Mammary microvascular endothelial cell (primary cell): ENCODE results near the gene TTC31. TPM values are rescaled to one million over a fixed set of nuclear protein-coding genes. Genes with fewer than 3 reads are reported as not detected.

Experiments
- total RNA-seq: library from RNA; depleted of rRNA; stranded (reverse); fragments of >200 nt; gene quantifications from 2 replicates; pipeline ENCODE4 v1.2.3, GENCODE V29; 2015

Gene TTC31
- total RNA-seq: 15.8 and 22.0 TPM in 2 replicates

DNA sequence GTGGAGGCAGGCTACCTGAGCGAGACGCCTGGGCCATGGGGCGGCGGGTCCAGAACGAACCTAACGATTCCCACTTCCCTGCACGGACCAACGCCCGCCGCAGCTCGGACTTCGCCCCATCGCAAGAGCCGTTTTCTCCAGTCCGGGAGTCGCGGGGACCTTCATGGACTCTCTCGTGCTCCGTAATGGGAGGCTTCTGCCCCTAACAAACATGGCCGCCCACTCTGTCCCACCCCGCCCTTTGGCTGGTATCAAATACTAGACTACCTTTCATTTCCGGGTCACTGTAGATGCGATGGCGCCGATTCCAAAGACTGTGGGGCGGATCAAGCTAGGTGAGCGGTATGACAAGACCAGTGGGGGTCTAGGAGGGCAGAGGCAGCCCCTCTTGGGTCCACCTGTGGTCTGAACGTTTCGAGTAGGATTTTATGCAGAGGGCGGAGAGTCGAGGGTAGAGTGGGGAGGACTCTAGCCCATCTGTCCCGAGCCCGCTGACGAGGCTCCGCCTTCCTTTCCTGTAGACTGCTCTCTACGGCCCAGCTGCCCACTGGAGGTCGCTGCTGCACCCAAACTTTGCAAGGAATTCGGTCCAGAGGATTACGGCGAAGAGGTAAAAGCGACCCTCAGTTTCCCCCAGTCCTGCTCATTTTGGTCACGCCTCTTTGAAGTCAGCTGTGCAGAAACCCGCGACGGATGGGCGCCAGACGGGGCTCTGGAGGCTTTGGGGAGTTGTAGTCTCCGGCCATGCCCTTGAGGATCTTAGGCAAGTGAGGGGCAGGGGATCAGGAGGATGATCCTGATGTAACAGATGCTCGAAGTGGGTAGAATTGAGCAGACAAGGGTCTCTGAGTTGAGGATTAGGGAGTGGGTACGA, at the start of gene TTC31, which contains the start of gene CCDC142:
Gene TTC31 (plus strand): TSS at position 281 of the 874 bp plus-strand sequence. CDS start 15 bp downstream, at position 296.
Gene CCDC142 (minus strand): TSS at position 198 of the 874 bp plus-strand sequence. CDS start 161 bp downstream, at position 37.

GRCh38 chr2:74441690-74442482, 41.0 kb upstream of the TTC31 start, which contains the start of gene RTKN:
TSS of gene RTKN (minus strand) at chr2:74441937. CDS start at chr2:74441816, 121 bp downstream.

DNA sequence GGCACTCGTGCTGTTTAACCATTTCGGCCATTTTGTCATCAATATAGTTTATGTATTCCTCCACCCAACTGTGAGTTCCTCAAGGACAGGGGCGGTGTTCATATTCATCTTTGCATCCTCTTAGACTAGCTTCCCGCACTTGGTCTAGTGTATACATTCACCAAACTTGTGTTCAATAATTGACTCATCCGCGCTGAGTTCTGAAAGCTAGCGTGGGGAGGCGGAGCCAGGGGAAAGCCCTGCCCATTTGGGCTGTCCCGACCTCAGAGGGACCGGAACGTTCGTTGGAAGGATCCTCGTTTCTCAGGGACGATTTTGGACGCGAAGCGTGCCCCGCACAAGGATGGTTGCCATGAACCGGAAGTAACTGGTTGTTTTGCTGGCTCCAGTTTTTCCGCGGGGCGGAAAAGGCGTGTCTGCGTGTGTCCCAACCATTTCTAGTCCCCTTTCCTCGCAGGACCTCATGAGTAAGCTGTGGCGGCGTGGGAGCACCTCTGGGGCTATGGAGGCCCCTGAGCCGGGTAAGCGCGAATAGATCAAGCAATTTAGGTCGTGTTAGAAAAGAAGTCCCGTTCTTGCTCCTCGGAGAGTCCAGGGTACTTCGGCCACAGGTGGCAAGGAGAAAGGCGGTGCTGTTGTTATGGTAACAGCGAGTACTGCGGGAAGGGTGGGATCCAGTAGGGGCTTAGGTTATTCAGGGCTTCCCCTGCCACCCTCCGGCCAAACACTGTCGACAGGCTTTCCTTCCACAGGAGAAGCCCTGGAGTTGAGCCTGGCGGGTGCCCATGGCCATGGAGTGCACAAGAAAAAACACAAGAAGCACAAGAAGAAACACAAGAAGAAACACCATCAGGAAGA, 28.0 kb upstream of the TTC31 start, which contains the start of gene INO80B:
Gene INO80B (plus strand): TSS at position 434 of the 858 bp plus-strand sequence. CDS start 30 bp downstream, at position 464.

DNA sequence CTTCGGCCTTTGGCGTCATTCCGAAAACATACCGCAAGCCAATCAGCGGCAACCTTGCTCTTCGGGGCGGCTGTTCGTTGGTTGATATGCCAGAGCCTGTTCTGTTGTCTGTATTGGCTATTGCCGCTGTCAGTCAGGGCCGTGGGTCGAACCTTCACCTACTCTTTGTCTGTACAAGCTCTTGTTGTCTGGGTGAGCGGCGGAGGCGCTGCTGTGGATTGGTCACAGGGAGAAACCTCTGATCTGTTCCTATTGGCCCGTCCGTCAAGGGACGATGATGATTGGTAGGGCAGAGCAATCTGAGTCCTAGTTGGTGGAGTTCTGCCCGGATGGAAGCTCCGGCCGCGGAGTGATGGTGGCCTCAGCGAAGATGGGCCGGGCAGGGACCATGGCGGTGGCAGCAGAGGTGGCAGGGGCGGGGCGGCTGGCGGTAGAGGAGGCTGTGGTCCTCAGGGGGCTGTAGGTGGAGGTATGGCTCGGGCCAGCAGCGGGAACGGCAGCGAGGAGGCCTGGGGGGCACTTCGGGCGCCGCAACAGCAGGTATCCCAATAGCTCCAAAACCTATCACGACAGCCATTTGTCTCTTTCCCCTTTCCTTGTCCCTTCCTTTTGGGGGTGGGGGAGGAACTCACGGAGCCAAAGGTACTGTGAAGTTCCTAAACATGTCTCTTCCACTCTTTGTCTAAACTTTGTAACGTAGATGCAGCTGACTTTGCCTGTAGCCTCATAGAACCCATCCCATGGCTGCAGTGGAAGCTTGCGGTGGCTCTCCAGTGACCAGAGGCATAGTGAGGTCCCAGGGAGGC, 24.5 kb upstream of the TTC31 start, which contains the start of gene WBP1:
Gene WBP1 (plus strand): TSS at position 307 of the 806 bp plus-strand sequence. CDS start 165 bp downstream, at position 472.

DNA sequence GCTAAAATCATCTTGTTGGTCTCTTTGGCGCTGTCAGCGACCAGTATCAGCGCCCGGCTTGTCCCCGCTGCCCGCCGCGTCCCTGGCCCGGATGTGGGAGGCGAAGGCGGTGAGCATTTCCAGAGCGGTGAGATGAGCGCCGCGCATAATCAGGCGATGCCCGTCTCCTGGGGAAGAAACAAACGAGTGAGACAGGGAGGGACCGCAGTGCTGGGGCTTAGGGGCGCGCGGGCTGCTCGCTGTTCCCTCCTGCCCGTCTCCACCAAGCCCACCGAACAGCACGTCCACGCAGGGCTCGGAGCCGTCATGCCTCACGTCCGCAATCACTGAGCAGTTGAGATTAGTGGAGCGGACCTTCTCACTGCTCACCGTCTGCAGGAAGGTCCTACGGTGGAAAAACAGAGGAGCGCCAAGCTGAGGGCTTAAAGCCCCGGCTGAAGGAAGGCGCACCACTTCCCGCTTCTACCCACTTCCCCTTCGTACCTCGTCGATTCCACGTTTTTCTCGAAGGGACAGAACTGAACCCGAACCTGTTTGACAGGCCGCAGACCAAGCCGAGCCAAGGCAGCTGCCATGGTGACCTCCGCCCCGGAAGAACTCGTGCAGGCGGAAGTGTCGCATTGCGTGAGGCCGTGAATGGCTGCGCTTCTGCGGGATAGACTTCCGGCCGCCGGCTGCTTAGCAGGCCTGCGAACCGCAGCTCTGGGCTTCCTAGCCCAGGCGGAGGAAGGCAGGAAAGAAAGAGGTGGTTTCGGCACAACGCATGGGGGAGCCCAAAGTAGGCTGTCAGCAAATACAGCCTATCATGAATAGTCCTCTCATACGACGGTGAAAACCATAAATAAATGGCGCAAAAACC, 10.6 kb upstream of the TTC31 start, which contains the start of gene MRPL53:
Gene MRPL53 (minus strand): TSS at position 595 of the 859 bp plus-strand sequence. CDS start 20 bp downstream, at position 575.

GRCh38 chr2:74499267-74499939, 16.5 kb downstream of the TTC31 start, which contains the start of gene LBX2:
TSS of gene LBX2 (minus strand) at chr2:74499603. CDS start at chr2:74499537, 66 bp downstream.

DNA sequence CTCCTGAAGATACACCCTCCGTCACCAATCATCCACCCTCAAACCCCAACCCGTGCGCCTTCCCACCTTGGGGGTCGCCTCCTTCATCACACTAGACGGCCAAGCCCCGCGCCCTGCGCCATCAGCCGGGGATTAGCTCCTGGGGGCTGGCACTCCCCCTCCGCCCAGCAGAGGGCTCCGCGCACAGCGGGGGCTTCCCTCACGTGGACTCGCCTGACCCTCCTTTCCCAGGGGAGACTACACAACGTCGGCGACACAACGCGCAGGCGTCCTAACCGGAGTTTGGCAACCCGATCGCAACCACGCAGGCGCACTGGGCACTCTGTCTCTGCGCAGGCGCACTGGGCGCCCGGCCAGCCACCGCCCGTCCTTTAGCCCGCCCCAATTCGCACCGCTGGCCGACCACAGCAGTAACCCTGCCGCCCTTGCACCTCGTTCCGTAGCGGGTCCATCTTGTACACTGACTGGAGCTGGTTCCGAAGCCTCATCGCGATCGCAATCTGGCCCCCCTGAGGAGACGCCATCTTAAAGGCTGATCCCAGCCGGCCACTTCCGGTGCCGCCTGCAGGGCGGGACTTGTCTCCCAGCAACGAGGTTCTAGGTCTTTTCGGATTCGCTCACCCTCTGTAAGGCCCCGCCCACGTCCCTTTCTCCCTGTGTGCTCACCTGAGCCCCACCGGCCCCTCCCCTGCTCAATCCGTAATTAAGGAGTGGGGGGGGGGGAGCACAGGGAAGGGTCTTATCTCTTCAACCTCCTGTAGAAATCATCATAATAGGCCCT, 24.5 kb downstream of the TTC31 start, which contains the start of gene PCGF1:
Gene PCGF1 (minus strand): TSS at position 551 of the 781 bp plus-strand sequence. CDS start 27 bp downstream, at position 524.

GRCh38 chr2:74514368-74515270, 31.7 kb downstream of the TTC31 start, which contains the start of gene TLX2:
TSS of gene TLX2 (plus strand) at chr2:74514450. CDS start at chr2:74514807, 357 bp downstream.

DNA sequence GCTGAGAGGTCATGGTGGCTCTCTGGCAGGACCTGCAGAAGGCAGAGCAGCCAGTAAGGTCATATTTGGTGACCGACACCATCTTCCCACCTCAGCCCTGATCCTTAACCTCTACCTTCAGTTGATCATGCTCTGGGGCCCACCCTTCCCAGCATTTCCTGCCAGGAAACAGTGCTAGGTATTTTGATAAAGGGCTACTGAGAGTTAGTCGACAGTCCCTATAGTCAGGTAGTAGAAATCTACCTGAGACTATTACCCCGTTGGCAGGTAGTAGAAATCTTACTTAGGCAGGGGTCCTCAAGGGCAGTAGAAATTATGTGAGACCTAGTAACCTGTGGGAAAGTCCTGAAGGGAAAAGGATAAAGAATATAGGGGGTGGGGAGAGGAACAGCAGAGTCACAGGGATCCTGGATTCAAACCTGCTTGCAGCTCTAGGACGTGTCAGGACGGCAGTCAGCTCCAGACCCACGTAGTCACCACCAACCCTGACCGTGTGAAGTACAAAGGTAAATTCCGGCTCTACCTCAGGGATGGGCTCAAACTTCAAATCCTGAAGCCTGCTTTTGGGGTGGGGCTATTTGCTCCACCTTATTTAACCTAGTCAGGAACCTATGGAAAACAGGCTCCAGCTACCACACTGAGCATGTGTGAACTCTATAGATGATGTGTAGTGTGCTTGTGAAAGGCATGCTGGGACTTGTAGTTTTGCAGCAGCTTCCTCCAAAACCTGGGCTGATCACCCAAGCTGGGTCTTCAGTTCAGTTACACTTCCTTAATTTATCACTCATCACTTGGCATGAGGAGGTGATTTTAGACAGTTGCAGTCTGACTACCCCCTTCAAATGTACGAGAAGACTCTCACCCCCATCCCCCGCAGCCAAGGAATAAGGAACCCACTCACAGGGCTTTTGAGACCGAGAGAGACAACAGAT, 43.1 kb downstream of the TTC31 start, which contains the start of gene DQX1:
Gene DQX1 (minus strand): TSS at position 515 of the 932 bp plus-strand sequence. CDS start 502 bp downstream, at position 13.

GRCh38 chr2:74529357-74530238, 46.7 kb downstream of the TTC31 start, which contains the start of the genes AUP1 and HTRA2:
TSS of gene AUP1 (minus strand) at chr2:74529706. CDS start at chr2:74529629, 77 bp downstream.
TSS of gene HTRA2 (plus strand) at chr2:74529933. CDS start at chr2:74530007, 74 bp downstream.

